NOMO-1 treated with dmso at 0.1 percent for 144 hours (cell line): Measurements from ENCODE around the gene EPHA4.

Source experiments
- DNase-seq: peaks from one replicate; lab custom pipeline; 2025; ENCODE audit not compliant: unreplicated experiment; lab: John Stamatoyannopoulos, UW

Gene EPHA4

GRCh38 chr2:221506469-221506868 lies 65.6 kb downstream of the EPHA4 start:
- DNase-seq = no peak

DNA sequence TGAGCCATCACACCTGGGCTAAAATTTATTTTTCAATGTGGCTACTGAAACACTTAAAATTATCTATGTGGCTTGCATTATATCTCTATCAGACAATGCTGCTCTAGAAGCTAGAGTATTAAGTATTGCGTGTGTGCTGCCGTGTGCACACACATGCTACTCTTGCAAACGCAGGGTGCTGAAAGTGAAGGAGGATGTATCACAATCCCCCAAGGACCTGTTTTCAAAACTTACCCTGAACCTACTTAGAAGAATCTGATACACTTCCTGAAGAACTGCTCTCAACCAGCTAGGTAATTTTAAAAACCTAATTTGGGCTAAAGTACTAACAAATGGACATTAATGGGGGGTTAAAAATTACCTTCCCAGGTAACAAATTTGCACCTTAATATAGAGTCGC lies 66.5 kb downstream of the EPHA4 start:
- no peak for DNase-seq

DNA sequence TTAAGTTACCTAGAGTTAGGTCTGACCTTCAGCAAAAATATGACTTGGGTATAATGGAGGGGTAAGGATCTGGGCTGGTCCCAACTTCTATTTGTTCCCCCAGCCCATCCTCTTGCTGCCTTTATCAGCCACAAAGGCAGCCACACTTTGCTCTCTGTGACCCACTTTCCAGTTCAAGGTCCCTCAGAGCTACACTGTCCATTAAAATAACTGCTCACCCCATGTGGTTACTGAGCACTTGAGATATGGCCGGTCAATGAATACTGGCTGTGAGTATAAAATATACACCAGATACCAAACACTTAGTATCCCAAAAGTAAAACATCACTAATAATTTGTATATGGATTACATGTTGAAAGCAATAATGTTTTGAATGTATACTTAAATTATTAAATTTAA lies 67.2 kb downstream of the EPHA4 start:
- DNase-seq = no peak

GRCh38 chr2:221503965-221504364 lies 68.1 kb downstream of the EPHA4 start:
- no peak for DNase-seq

GRCh38 chr2:221502270-221503010 lies 69.7 kb downstream of the EPHA4 start:
- DNase-seq = no peak

- no peak for DNase-seq
Observed at GRCh38 chr2:221501883-221502269, 70.2 kb downstream of the EPHA4 start.

DNA sequence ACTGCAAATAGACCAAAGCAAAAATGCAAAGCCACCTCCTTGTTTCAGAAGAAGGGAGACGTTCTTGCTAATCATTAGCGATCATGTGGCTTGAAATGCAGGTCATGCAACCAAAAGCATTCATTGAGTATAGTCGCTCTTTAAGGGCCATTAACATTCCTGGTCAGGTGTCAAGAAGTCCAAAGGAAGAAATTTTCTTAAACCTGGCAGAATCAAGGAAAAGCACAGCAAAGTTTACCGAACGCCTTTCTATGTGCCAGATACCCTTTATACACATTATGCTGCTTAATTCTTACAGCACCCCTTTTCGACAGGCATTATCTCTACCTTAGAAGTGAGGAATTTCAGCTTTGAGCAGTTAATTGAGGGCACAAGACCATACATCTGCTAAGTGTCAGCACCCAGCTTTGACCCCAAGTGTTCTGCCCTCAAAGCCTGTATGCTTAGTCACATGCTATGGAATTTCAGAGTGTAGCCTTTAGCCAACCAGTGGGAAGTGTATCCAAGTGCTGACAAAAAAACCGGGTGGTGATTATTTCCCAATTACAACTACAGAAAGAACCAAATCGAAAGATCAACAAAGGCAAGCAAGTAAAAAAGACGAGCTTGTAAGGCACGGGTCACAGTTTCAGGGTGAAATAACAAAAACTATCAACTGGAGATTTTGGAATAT lies 70.8 kb downstream of the EPHA4 start:
- DNase-seq = no peak

- no peak for DNase-seq
Observed at GRCh38 chr2:221500501-221501209, 71.4 kb downstream of the EPHA4 start.

DNA sequence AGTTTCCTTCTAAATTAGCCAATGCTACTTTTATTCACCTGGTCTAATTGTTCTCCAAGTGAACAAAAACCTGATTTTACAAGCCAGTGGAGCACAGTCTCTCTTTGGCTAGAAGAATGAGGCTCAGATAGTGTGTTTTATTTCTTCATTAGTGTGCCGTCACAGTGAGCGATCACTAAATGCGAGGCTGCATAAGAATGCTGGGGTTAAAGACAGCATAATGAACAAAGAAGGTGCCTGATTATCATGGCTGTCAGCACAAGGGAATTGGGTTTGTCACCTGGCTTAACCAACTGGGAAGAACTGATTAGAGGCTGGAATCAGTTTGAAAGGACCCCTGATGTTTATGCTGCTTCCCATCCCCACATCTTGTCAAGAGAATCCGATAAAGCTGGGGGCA lies 76.4 kb downstream of the EPHA4 start:
- DNase-seq = no peak

- no peak for DNase-seq
Observed at GRCh38 chr2:221494556-221494955, 77.5 kb downstream of the EPHA4 start.

GRCh38 chr2:221493391-221493790 lies 78.7 kb downstream of the EPHA4 start:
- no peak for DNase-seq

DNA sequence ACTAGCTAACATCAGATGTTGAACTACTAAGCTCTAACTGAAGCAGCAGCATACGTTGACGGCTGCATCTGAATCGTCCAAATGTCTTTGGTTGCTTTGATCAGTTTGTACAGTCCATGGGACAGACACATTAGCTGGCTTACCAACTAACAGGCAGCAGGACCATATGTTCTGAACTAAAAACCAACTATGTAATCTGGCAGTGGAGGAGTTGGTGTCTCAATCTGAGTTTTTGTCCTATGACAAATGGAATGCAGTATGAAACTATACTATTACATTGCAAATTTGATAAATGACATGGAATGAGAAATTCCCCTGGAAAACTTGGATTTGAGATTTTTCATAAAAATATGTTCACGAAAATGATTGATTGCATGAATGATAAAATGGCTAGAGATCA lies 79.5 kb downstream of the EPHA4 start:
- no peak for DNase-seq

DNA sequence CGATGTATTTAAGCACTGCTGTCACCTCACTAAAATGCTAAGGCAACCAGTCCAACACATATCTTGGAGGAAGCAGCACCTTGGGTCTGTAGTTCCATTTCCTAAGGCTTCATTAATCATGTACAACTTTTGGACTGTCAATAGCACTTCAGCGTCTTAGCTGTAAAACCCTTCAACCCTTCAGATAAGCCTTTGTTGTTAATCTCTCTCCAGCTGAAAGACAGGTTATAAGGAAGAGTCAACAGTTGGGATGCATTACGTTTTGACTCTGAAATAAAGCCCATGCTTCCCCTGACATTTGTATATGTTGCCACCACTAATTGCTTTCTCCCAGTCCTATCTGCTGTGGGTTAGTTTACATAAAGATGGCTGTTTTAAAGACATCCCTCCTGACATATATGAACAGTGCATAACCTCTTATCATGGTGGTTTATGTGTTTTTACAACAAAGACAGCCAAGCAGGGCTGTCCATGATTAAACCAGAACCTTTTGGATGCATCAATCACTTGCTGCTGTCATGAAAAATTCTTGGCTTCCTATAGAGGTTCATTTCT lies 81.5 kb downstream of the EPHA4 start:
- DNase-seq = no peak

- no peak for DNase-seq
Observed at GRCh38 chr2:221488136-221488807, 83.8 kb downstream of the EPHA4 start.

- DNase-seq = no peak
Observed at GRCh38 chr2:221486106-221486505, 86.0 kb downstream of the EPHA4 start.

DNA sequence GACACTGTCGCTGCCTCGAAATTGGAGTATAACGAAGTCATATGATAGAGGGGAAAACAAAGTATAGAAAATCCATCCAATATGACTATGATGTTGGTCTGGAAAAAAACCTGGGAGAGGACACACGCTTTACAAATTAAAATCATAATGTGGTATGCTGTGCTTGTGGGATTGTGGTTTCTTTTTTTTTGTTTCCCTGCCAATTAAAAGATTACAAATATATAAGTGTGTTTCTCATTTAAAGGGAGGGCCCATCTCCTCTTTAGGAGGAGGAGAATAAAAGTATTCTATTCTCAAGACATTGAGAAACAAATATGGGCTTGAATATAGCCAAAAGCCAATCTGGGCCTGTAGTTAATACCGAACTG lies 86.6 kb downstream of the EPHA4 start:
- no peak for DNase-seq

GRCh38 chr2:221484761-221485502 lies 87.2 kb downstream of the EPHA4 start:
- DNase-seq = no peak

DNA sequence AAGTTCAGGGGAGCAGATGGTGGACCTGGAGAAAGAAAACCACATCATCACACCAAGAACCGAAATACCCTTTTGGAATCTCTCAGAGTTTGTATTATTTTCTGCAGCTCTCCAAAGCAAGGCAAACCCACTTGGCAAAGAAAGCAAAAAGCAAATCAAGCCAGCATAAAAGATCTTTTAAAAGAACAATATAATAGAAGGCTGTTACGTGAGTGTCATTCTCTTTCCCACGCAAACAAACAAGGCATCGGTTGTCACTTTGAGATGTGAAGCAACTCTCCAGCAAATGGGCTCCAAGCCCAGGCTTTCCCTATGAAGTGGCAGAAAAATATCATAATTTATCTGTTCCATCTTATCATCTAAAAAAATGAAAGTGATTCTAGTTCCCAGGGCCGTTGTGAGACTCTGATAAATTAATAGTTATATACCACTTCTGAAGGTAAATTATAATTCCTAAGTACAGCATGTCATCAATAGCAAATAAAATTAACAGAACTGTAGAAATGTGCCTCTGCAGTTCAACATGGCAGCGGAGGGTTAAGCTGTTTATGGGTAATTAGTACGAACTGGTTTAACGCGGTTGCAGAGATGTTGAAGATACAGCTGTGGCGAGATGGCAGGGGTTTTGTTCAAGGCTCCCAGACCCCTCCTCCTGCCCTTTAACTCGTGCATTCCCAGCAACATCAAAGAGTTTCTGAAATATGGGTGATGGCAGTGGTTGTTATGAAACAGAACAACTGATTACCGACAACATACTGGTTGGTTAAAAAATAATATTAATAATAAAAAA lies 89.2 kb downstream of the EPHA4 start:
- no peak for DNase-seq

DNA sequence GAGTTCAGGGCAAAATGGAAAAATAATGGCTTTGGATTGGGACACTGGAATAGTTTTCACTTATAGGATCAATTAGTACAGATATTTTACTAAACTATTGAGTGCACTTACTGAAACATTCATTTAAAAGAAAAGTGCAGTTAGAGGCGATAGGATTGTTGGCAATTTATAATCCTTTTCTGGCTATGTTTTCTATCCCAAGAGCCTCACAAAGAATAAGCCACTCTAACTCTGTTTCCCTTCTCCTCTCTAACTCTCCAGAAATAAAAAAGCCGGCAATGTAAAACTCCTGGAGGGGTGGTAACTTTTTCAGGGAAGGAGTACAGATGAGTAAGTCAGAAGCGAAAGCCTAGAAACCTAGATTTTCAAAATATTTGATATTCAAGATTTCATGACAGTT lies 91.3 kb downstream of the EPHA4 start:
- DNase-seq = no peak

DNA sequence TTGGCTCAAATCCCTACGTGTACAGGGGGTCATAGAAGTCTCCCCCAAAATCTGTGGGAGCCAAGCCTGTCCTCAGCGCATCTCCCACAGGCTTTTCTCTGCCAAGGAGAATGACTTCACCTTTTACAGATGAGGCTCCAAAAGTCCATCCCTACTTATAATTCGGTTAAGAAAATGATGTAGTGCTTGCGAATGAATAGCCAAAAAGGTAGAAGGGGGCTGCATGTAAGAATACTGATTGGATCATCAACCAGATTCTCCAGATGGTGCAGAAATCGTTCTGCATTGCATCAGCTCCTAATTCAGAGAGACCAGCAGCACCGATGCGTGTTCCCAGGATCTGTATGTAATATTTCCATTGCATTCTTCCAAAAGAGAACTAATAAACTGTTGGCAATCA lies 91.9 kb downstream of the EPHA4 start:
- DNase-seq = no peak
